MV-4-11 (cell line): ENCODE results near the gene ACAD8.
"Not testable (repeated sequence)": the region's sequence is repeated elsewhere in the genome, so short reads cannot be mapped to it uniquely, and the experiment has no call there.

ENCODE experiments used
- DNase-seq: peaks from one replicate; lab custom pipeline; 2025; lab: John Stamatoyannopoulos, UW

Gene ACAD8

DNA sequence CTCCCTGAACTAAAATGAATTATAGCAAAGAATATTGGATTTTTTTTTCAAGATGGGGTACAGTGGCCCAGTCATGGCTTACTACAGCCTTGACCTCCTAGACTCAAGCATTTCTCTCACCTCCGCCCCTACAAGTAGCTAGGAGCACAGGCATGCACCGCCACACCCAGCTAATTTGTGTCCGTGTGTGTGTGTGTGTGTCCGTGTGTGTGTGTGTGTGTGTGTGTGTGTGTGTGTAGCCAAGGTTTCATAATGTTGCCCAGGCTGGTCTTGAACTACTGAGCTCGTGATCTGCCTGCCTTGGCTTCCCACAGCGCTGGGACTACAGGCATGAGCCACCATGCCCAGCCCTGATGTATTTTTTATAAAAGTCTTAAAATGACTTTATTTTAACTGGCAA lies 12.8 kb upstream of the ACAD8 start:
- DNase-seq, result no peak

DNA sequence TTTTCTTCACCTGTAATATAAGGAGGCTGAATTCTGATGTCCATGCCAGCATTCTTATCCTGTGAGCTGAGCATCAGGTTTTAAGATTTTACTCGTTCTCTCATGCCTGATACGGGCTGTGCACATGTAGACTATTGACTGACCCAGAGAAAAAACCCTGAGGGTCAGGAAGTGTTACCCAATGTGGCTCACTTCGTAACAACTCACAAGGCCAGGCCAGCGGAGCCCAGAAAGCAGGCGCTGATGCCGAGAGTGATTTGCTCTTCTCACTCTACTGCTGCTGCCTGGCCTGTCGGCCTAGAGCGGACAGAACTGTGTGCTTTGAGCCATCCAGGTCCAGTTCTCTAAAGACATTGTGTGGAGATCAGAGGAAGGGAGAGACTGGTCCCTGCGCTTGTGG lies 11.0 kb upstream of the ACAD8 start:
- peak; percentile 36 for DNase-seq

GRCh38 chr11:134243913-134244312 lies 9.5 kb upstream of the ACAD8 start:
- no peak for DNase-seq

- peak; percentile 2 for DNase-seq
These were observed 8.8 kb upstream of the ACAD8 start for GRCh38 chr11:134244593-134244992.

GRCh38 chr11:134245434-134245833 lies 7.9 kb upstream of the ACAD8 start:
- no peak for DNase-seq

DNA sequence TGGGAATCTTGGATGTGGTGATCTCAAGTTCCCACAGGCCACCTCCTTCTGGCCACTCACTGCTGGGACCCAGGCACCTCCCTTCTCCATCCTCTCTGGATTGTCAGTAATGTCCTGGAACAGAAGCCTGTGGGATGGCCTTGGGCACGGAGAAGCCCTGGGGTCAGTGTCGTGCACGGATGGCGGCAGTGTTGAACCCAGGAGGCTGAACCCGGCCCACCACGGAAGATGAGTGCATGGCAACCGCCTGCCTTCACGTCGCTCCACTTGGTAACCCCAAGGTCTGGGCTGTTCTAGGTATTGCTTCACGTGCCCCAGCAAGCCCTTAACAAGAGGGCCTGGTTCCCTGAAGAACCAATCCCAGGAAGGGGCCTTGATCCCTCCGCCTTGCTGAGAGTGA lies 7.3 kb upstream of the ACAD8 start:
- DNase-seq, result no peak

DNA sequence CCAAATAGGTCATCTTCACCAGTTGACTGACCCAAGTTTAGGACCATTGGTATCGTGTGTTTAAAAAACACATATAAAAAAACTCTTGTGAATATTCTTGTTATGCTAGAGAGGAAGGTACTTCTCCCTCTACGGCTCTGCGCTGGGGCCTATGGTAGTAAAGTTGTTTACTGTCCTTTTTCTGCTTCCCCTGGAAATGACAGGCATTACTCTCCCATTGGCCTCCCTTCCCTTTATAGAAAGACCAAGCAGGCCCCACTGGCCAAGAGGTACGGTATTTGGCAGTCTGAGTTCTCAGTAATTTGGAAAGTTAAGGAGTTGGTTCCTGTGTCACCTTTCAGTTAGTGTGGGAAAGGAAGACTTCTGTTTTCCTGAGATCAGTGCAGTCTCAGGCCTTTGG lies 6.7 kb upstream of the ACAD8 start:
- DNase-seq, result no peak

DNA sequence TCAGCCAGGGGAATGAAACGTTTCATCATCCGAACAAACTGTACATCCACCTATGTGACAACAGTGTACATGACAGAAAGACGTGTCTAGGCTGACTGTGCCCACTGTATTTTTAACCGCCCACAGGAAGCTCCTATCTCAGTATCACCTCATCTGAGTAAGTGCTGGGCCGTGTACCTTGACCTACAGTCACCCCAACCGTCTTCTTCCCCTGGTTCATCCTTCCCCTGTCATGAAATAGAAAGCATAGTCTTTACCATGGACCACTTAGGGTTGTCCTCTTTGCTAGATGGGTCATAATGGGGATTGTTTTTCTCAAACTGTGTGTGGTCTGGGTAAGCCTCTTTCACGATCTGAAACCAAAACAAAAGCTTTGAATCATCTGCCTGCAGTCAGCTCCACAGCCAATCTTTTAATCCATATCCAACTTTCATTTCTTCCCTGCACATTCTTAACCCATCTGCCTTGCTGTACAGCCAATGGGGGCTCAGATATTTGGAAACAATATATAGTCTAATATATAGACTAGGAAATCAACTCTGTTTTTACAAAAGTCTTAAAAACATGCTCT lies 4.4 kb upstream of the ACAD8 start:
- DNase-seq, result peak; percentile 69

GRCh38 chr11:134250246-134250645 lies 3.1 kb upstream of the ACAD8 start:
- peak; percentile 53 for DNase-seq

DNA sequence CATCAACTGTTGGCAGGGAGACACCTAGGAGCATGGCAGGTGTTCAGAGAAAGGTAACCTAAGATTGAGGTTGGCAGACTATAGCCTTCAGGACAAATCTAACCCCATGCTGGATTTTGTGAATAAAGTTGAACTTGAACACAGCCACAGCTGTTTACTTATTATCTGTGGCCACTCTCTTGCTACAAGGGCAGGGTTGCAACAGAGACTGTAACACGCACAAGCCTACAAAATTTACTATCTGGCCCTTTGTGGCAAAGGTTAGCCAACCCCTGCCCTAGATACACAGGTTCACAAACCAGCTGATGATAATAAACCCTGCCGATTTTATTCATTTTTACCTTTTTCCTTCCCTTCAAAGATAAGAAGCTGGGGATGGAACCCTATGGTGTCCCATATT lies 2.7 kb upstream of the ACAD8 start:
- DNase-seq, result no peak

DNA sequence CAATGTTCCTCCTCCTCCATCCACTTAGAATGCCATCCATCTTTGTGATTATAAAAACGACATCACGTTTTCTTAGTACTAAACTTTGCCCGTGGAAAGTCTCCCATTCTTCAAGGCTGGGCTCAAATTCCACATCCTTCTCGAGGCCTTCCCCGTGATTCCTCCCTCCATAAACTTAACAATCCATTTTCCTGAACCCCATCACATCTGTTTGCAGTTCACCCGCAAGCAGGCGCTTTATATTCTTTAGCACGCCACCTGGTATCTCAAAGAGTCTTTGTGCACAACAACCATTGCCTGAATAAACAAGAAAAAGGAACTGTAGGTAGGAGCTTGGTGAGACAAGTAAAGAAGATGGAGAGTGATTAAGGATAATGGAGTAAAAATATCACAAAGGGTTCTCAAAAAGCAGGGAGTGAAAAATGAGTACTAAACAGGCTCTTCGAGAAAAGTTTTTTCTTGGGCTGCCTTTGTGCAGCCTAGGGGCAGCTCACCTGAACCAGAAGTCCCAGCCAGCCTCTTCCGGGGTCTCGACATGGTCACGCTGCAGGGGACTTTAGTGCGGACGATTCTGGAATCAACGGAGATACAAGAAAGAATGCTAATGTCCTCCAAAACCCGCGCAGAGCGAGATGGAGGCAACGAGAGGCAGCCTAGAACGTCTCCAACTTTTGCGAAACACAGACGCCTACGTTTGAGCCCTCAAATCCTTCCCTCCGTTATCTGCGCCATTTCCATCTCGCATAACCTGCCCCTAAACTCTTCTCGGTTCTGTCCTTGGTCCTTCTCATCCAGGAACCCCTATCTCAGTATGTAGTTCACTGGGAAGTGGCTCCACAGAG lies 801 bp upstream of the ACAD8 start:
- no peak for DNase-seq

GRCh38 chr11:134254433-134255183 lies 1.2 kb downstream of the ACAD8 start:
- DNase-seq, result peak; percentile 5

- DNase-seq, result not testable (repeated sequence)
These were observed 1.8 kb downstream of the ACAD8 start for GRCh38 chr11:134255184-134255561.

GRCh38 chr11:134257101-134257500 lies 3.7 kb downstream of the ACAD8 start:
- DNase-seq, result no peak

- DNase-seq, result no peak
These were observed 5.2 kb downstream of the ACAD8 start for GRCh38 chr11:134258577-134258976.

DNA sequence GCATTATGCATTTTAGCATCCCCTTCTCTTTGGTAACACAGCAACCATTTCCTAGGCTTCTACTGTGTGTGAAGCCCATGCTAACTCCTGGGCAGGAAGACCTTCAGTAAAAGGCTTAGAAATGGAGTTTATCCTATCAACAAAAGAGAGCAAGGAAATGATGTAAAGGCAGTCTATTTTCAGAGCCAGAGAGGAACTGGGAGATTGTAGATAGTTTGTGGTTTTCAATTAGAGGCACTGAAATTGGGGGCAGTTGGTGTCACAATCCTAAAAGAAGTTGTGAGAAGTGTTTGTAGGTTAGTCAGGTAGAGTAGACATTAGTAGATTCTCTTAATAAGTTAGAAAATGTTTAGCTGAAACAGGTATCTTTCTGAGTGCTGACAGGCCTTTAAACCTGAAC lies 7.1 kb downstream of the ACAD8 start:
- DNase-seq, result peak; percentile 86

DNA sequence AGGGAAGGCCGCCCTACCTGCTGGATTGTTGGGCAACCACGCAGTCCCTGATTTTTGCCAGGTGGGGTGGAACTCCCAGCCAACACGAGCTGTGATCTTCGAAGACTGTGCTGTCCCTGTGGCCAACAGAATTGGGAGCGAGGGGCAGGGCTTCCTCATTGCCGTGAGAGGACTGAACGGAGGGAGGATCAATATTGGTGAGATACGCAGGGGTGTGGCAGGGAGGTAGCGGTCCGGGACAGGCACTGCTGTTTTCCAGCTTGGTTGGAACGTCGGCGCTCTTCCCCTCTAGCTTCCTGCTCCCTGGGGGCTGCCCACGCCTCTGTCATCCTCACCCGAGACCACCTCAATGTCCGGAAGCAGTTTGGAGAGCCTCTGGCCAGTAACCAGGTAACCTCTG lies 7.6 kb downstream of the ACAD8 start:
- no peak for DNase-seq

DNA sequence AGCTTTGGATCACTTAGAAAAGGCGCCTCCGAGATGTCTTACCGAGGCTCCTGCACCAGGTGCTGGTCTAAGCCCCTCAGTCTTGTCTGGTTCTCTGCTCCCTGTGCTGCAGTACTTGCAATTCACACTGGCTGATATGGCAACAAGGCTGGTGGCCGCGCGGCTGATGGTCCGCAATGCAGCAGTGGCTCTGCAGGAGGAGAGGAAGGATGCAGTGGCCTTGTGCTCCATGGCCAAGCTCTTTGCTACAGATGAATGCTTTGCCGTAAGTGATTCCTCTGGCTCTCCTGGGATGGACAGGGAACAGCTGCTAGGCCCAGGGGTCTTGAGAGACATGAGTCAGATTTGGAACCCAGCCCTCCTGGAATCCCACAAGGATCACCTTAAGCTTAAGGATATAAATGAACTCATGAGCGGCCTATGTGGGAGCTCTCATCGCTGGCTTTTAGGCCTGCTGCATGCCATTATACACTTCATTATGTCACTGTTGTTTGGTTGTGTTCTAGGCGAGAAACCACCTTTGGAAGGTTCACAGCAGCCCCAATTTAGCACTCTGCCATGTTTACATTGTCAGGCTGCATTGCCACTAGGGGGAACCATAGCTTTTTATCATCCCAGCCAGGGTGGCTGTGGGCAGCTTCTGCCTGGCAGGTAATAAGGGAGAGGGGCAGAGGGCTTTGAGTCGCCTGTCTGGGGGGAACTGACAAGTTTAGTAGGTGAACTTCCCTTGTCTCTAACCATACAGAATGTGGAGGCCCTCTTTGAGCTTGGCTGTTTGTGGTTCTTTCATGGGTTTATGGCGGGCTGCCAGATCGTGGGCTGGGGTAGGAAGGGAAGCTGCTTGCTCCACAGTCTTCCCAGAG lies 8.5 kb downstream of the ACAD8 start:
- peak; percentile 31 for DNase-seq

- no peak for DNase-seq
These were observed 11.8 kb downstream of the ACAD8 start for GRCh38 chr11:134264966-134265764.

DNA sequence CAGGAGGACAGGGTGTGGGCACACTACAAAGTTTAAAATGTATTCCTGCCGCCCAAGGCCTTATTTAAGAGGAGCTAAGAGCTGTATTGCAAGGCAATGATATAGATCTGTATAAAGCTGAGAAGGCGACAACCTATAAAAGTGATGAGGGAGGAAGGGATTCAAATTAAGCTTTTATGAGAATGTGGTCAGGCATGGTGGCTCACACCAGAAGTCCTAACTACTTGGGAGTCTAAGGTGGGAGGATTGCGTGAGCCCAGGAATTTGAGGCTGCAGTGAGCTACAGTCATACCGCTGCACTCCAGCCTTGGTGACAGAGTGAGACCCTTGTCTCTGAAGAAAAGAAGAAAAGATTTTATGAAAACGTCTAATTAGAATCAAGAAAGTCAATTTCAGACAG lies 13.1 kb downstream of the ACAD8 start:
- no peak for DNase-seq

GRCh38 chr11:134266841-134267251 lies 13.5 kb downstream of the ACAD8 start:
- DNase-seq, result peak; percentile 81
